Measurements from ENCODE around the gene CCL24.
"Not testable (repeated sequence)": the region's sequence is repeated elsewhere in the genome, so short reads cannot be mapped to it uniquely, and the experiment has no call there.

CCL24 gene

GRCh38 chr7:75835688-75836285 is 22.2 kb upstream of the CCL24 start (continued):
- TF ChIP-seq TSHZ2 (CRISPR knock-in tag; IDR thresholded peaks at IDR 0.05) = no peak
- TF ChIP-seq PPARA (CRISPR knock-in tag; IDR thresholded peaks at IDR 0.05; ENCODE audit: borderline replicate concordance) = no peak
- no peak for TF ChIP-seq ZNF8 (CRISPR knock-in tag; IDR thresholded peaks at IDR 0.05)

GRCh38 chr7:75833662-75834061 is 20.1 kb upstream of the CCL24 start:
- ATAC-seq = not testable (repeated sequence)

GRCh38 chr7:75830978-75831377 is 17.4 kb upstream of the CCL24 start:
- TF ChIP-seq PATZ1 (CRISPR knock-in tag; IDR thresholded peaks at IDR 0.05; ENCODE audit: borderline replicate concordance) (no peak), SNAI2 (CRISPR knock-in tag; IDR thresholded peaks at IDR 0.05) (no peak), ZNF565 (CRISPR knock-in tag; conservative IDR thresholded peaks at IDR 0.05; ENCODE audit: low read depth) (no peak), ARNTL (CRISPR knock-in tag; IDR thresholded peaks at IDR 0.05; ENCODE audit: borderline replicate concordance, low read depth) (no peak), TCF4 (CRISPR knock-in tag; IDR thresholded peaks at IDR 0.05; ENCODE audit: borderline replicate concordance) (no peak), ZNF8 (CRISPR knock-in tag; IDR thresholded peaks at IDR 0.05) (no peak)
- no peak for ATAC-seq

GRCh38 chr7:75829656-75830055 is 16.1 kb upstream of the CCL24 start:
- not testable (repeated sequence) for ATAC-seq

GRCh38 chr7:75823198-75823910 is 9.7 kb upstream of the CCL24 start:
- TF ChIP-seq CSDC2 (CRISPR knock-in tag; IDR thresholded peaks at IDR 0.05) (no peak), ZC3H10 (CRISPR knock-in tag; IDR thresholded peaks at IDR 0.05) (no peak)

GRCh38 chr7:75820688-75821087 is 7.1 kb upstream of the CCL24 start:
- ATAC-seq = no peak

More at GRCh38 chr7:75823198-75823910, 9.7 kb upstream of the CCL24 start:
- ATAC-seq = no peak; the same call in 2 of the 3 replicates

More at GRCh38 chr7:75820688-75821087, 7.1 kb upstream of the CCL24 start:
- TF ChIP-seq CSRNP3 (CRISPR knock-in tag; IDR thresholded peaks at IDR 0.05) (no peak), ARNTL (CRISPR knock-in tag; IDR thresholded peaks at IDR 0.05; ENCODE audit: borderline replicate concordance, low read depth) (no peak), POU6F1 (CRISPR knock-in tag; IDR thresholded peaks at IDR 0.05; ENCODE audit: borderline replicate concordance, low read depth) (no peak), ZNF8 (CRISPR knock-in tag; IDR thresholded peaks at IDR 0.05) (no peak), ISL1 (CRISPR knock-in tag; IDR thresholded peaks at IDR 0.05) (no peak)
